ENCODE results near the gene SLC25A30.

GRCh38 chr13:45439781-45440462 is 21.7 kb upstream of the SLC25A30 start:
- TF ChIP-seq CTCF (IDR thresholded peaks at IDR 0.05; ENCODE audit: low read depth, low read length, missing input control) = no peak
- no peak for TF ChIP-seq REST (IDR thresholded peaks at IDR 0.05)
- TF ChIP-seq FOXA1 (IDR thresholded peaks at IDR 0.05) = no peak
- TF ChIP-seq GABPA (IDR thresholded peaks at IDR 0.05 in 1 of 2, conservative IDR thresholded peaks at IDR 0.05 in 1 of 2) = no peak
- no peak for TF ChIP-seq TAF1 (conservative IDR thresholded peaks at IDR 0.05)
- TF ChIP-seq SP1 (IDR thresholded peaks at IDR 0.05) = no peak
- no peak for TF ChIP-seq ZBTB33 (IDR thresholded peaks at IDR 0.05)
- no peak for TF ChIP-seq ATF3 (IDR thresholded peaks at IDR 0.05)
- no peak for TF ChIP-seq RAD21 (IDR thresholded peaks at IDR 0.05)
- TF ChIP-seq HNF4G (IDR thresholded peaks at IDR 0.05) = no peak
- no peak for TF ChIP-seq MAX (IDR thresholded peaks at IDR 0.05)
